ENCODE results near the gene CYTH1. TPM values are rescaled to one million over a fixed set of nuclear protein-coding genes. Genes with fewer than 3 reads are reported as not detected.

The CYTH1 gene
- polyA plus RNA-seq, 1 donor from 2014 or later = 120 TPM

GRCh38 chr17:78693346-78694083 lies 88.6 kb downstream of the CYTH1 start (continued):
- no peak for TF ChIP-seq EZH2 (IDR thresholded peaks at IDR 0.05; ENCODE audit: borderline replicate concordance, insufficient read depth, low read length, poor library complexity, severe bottlenecking)

- H3K9me3 ChIP-seq (ENCODE audit: low read length) = peaks cover 3% of the 10 kb centered on the region
- H3K27me3 ChIP-seq (ENCODE audit: insufficient read depth, low read depth, low read length) = no peaks in the 10 kb centered on the region
- H2AFZ ChIP-seq (ENCODE audit: low read depth, low read length) = no peak overlapping the region
- H3K27ac ChIP-seq (ENCODE audit: low read length) = no peak overlapping the region
- H3K9me2 ChIP-seq (ENCODE audit: insufficient read depth, low read length) = no peaks in the 10 kb centered on the region
- H3K4me2 ChIP-seq (ENCODE audit: low read length) = no peak overlapping the region
- H3K36me3 ChIP-seq (ENCODE audit: insufficient read depth, low read length) = peaks cover 24% of the 10 kb centered on the region
- no peaks in the 10 kb centered on the region for H3K79me2 ChIP-seq (replicated peaks; ENCODE audit: insufficient read depth, low read length)
- TF ChIP-seq MXI1 (conservative IDR thresholded peaks at IDR 0.05; ENCODE audit: poor library complexity, severe bottlenecking) (no peak), SMC3 (conservative IDR thresholded peaks at IDR 0.05; ENCODE audit: poor library complexity) (no peak), RAD21 (conservative IDR thresholded peaks at IDR 0.05) (no peak), EZH2 (IDR thresholded peaks at IDR 0.05; ENCODE audit: borderline replicate concordance, insufficient read depth, low read length, poor library complexity, severe bottlenecking) (no peak), CTCF (IDR thresholded peaks at IDR 0.05; ENCODE audit: poor library complexity, severe bottlenecking) (no peak), POLR2AphosphoS5 (IDR thresholded peaks at IDR 0.05) (no peak), TAF1 (IDR thresholded peaks at IDR 0.05; ENCODE audit: low read depth) (no peak), EP300 (conservative IDR thresholded peaks at IDR 0.05; ENCODE audit: poor library complexity, severe bottlenecking) (no peak), REST (IDR thresholded peaks at IDR 0.05; ENCODE audit: borderline replicate concordance) (no peak)
- H3F3A ChIP-seq (ENCODE audit: insufficient read depth, low read length, poor library complexity, severe bottlenecking) = no peaks in the 10 kb centered on the region
- H3K4me3 ChIP-seq (ENCODE audit: low read length) = no peak overlapping the region
- H4K20me1 ChIP-seq (ENCODE audit: insufficient read depth) = no peaks in the 10 kb centered on the region
- no peak overlapping the region for H3K9ac ChIP-seq (ENCODE audit: low read length)
These were observed 89.5 kb downstream of the CYTH1 start for GRCh38 chr17:78692460-78693010.

- Histone ChIP-seq H3K9ac (ENCODE audit: low read length) (no peak overlapping the region), H3K79me2 (replicated peaks; ENCODE audit: insufficient read depth, low read length) (no peaks in the 10 kb centered on the region), H3K9me2 (ENCODE audit: insufficient read depth, low read length) (no peaks in the 10 kb centered on the region), H3K9me3 (ENCODE audit: low read length) (peaks cover 3% of the 10 kb centered on the region), H3K27ac (ENCODE audit: low read length) (no peak overlapping the region), H2AFZ (ENCODE audit: low read depth, low read length) (no peak overlapping the region), H3K36me3 (ENCODE audit: insufficient read depth, low read length) (peaks cover 27% of the 10 kb centered on the region), H3K27me3 (ENCODE audit: insufficient read depth, low read depth, low read length) (no peaks in the 10 kb centered on the region), H4K20me1 (ENCODE audit: insufficient read depth) (no peaks in the 10 kb centered on the region), H3F3A (ENCODE audit: insufficient read depth, low read length, poor library complexity, severe bottlenecking) (no peaks in the 10 kb centered on the region), H3K4me2 (ENCODE audit: low read length) (no peak overlapping the region), H3K4me3 (ENCODE audit: low read length) (no peak overlapping the region)
- TF ChIP-seq EZH2 (IDR thresholded peaks at IDR 0.05; ENCODE audit: borderline replicate concordance, insufficient read depth, low read length, poor library complexity, severe bottlenecking) = no peak
These were observed 93.0 kb downstream of the CYTH1 start for GRCh38 chr17:78689029-78689428.

Data from neural cell (in vitro differentiated cells).